Smooth muscle cell (in vitro differentiated cells): ENCODE measurements around the gene BAZ2A. TPM values are rescaled to one million over a fixed set of nuclear protein-coding genes. Genes with fewer than 3 reads are reported as not detected.
A peak's percentile ranks its signal among the peaks of the same experiment; 100 is the strongest.

ENCODE experiments used
- DNase-seq: peaks from one replicate; lab custom pipeline; 2025; ENCODE audit not compliant: unreplicated experiment; lab: John Stamatoyannopoulos, UW
- H2AFZ ChIP-seq: fragments of 200-600 bp; sonication (generic); 2 replicates; pipeline ENCODE4 v1.6.0; 2016; ENCODE audit warnings: antibody characterized with exemption, low read depth, mild to moderate bottlenecking
- H3F3A ChIP-seq: fragments of 200-600 bp; sonication (generic); 2 replicates; pipeline ENCODE4 v1.6.0; 2017; ENCODE audit warnings: antibody characterized with exemption, low read depth
- H3K27ac ChIP-seq: fragments of 200-600 bp; sonication (generic); 2 replicates; pipeline ENCODE4 v1.5.1; 2016; ENCODE audit warnings: low read depth, mild to moderate bottlenecking
- H3K27me3 ChIP-seq: fragments of 200-600 bp; sonication (generic); 2 replicates; pipeline ENCODE4 v1.6.1; 2016; ENCODE audit warnings: low read depth, mild to moderate bottlenecking
- H3K36me3 ChIP-seq: fragments of 200-600 bp; sonication (generic); 2 replicates; pipeline ENCODE4 v1.5.1; 2016; ENCODE audit warnings: low read depth
- H3K4me1 ChIP-seq: fragments of 200-600 bp; sonication (generic); 2 replicates; pipeline ENCODE4 v1.5.1; 2016; ENCODE audit warnings: low read depth
- H3K4me2 ChIP-seq: fragments of 200-600 bp; sonication (generic); 2 replicates; pipeline ENCODE4 v1.6.0; 2016; ENCODE audit warnings: mild to moderate bottlenecking
- H3K4me3 ChIP-seq: fragments of 200-600 bp; sonication (generic); 2 replicates; pipeline ENCODE4 v1.5.1; 2016; ENCODE audit warnings: mild to moderate bottlenecking
- H3K79me2 ChIP-seq: fragments of 200-600 bp; sonication (generic); 2 replicates; pipeline ENCODE4 v1.6.0; 2016; ENCODE audit warnings: low read depth, mild to moderate bottlenecking
- H3K9ac ChIP-seq: fragments of 200-600 bp; sonication (generic); 2 replicates; pipeline ENCODE4 v1.6.0; 2016; ENCODE audit warnings: low read depth
- H3K9me3 ChIP-seq: fragments of 200-600 bp; sonication (generic); replicated peaks from 2 replicates; pipeline ENCODE4 v1.5.1; 2016; ENCODE audit warnings: low read depth
- H4K20me1 ChIP-seq: fragments of 200-600 bp; sonication (generic); 2 replicates; pipeline ENCODE4 v1.6.0; 2016; ENCODE audit warnings: low read depth
- CTCF ChIP-seq: fragments of 200-600 bp; sonication (generic); IDR thresholded peaks from 2 replicates; pipeline ENCODE4 v1.5.1; 2017; ENCODE audit warnings: borderline replicate concordance, mild to moderate bottlenecking, antibody characterized with exemption; ENCODE audit not compliant: insufficient read depth, poor library complexity, severe bottlenecking
- WGBS: methylation state at CpG from one replicate; pipeline ENCODE4 v1.1.7; 2016; ENCODE audit warnings: low lambda C conversion rate; 5-methylcytosine and 5-hydroxymethylcytosine counted together
- polyA plus RNA-seq: library from polyadenylated mRNA; unstranded; fragments of >200 nt; fragmentation: Nextera tagmentation; extraction: Ambion mirVana; gene quantifications from 2 replicates; pipeline ENCODE4 v1.2.1, GENCODE V29; 2016
- total RNA-seq: library from RNA; depleted of rRNA; stranded (reverse); fragments of >200 nt; gene quantifications from 2 replicates; pipeline ENCODE4 v1.2.3, GENCODE V29; 2014

Gene BAZ2A
- total and polyA plus RNA-seq, 2 experiments from 2014 or later: 26.2 to 34.1 TPM

DNA sequence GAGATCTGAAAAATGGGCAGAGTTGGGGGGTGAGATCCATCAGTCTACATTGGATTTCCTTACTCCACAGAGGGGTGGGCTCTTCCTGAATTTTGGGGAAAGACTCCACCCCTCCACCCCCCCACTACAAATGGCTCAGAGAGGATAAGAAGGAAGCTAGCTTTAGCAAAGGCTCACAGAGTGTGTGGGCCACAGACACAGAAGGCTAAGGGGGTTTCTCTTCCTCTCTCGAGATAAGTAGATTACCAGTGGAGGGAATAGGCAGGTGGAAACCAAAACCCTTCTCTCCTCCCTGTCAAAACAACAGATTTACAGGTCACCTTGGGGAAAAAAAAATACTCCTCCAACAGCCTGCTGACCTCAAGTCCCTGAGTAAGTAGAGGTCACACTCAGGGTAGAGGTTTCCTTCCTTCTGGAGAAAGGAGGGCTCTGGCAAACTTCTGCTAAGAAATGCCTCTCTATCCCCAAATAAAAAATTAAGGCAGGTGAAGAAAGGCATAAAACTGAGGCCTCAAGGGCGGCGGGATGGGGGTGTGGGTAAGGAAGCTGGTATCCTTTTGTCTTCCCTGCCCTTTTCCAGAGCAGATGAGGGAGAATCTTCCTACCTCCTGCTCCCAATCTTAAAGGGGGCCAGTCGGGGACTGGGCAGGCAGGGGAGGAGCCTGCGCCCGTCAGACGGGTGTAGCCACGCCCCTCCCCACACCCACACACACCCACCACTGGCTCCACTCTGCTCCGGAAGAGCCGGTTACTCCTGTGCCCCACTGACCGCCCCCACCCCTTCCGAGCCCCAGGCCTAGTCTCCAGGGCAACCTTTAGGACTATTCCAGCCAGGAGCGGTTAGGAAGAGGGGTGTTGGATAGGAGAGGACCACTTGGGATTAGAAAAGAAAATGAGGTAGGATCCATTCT is 1.9 kb upstream of the BAZ2A start:
- H2AFZ ChIP-seq: no peak overlapping the region

DNA sequence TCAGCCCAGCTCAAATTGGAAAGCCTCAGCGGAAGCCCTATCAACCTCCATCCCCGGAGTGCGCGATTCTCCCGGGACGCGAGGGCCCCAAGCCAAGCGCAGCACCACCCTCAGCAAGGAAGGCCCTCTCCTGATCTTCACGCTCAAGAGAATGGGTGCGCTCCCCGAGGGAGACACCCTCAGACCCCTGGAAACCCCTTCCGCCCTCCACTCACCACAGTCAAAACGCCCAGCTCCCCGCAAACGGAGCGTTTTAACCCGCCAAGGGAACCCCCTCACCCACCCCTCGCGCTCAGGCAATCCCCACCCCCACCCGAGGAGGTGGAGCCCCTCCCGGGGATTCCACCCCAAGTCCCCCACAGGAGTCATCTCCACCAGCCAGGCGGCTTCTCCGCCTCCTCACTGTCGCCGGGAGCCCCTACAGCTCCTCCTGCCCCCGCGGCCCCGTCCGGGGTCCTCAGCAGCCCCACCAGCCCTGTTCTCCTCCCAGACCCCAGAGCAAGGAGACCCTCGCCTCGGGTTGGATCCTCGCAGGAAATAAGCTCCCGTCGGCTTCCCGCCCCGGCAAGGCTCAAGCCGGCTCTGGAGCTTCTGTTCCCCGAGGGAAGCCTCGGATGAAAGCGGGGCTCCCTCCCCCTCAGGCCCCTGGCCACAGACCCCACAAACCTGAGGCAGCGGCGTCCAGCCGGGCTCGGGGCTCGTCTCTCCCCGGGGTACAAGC is 507 bp downstream of the BAZ2A start:
- Histone ChIP-seq H3K4me1 (peaks cover 40% of the 10 kb centered on the region), H4K20me1 (peaks cover 93% of the 10 kb centered on the region), H3K4me2 (peak overlapping the region; percentile 91), H3K4me3 (peak overlapping the region; percentile 97), H3K9ac (peak overlapping the region; percentile 96), H3F3A (peaks cover 8% of the 10 kb centered on the region), H3K36me3 (no peaks in the 10 kb centered on the region), H2AFZ (peak overlapping the region; percentile 78), H3K27me3 (no peaks in the 10 kb centered on the region), H3K9me3 (no peaks in the 10 kb centered on the region), H3K79me2 (peaks cover 94% of the 10 kb centered on the region), H3K27ac (peak overlapping the region; percentile 91)
- TF ChIP-seq CTCF: no peak
- no peak for DNase-seq
- WGBS: 1% methylated on average over 30 of the region's 46 CpGs

More for the DNA sequence above, 1.9 kb upstream of the BAZ2A start:
- H3K9me3 ChIP-seq: no peaks in the 10 kb centered on the region
- peak overlapping the region; percentile 54 for H3K27ac ChIP-seq
- peak overlapping the region; percentile 98 for H3K4me2 ChIP-seq
- peaks cover 82% of the 10 kb centered on the region for H3K79me2 ChIP-seq
- peaks cover 45% of the 10 kb centered on the region for H3K4me1 ChIP-seq
- H4K20me1 ChIP-seq: peaks cover 70% of the 10 kb centered on the region
- H3K9ac ChIP-seq: no peak overlapping the region
- H3K36me3 ChIP-seq: no peaks in the 10 kb centered on the region
- TF ChIP-seq CTCF: no peak
- peaks cover 12% of the 10 kb centered on the region for H3F3A ChIP-seq
- H3K4me3 ChIP-seq: peak overlapping the region; percentile 20
- DNase-seq: no peak
- H3K27me3 ChIP-seq: no peaks in the 10 kb centered on the region
- 9% methylated on average over 13 of the region's 13 CpGs for WGBS

DNA sequence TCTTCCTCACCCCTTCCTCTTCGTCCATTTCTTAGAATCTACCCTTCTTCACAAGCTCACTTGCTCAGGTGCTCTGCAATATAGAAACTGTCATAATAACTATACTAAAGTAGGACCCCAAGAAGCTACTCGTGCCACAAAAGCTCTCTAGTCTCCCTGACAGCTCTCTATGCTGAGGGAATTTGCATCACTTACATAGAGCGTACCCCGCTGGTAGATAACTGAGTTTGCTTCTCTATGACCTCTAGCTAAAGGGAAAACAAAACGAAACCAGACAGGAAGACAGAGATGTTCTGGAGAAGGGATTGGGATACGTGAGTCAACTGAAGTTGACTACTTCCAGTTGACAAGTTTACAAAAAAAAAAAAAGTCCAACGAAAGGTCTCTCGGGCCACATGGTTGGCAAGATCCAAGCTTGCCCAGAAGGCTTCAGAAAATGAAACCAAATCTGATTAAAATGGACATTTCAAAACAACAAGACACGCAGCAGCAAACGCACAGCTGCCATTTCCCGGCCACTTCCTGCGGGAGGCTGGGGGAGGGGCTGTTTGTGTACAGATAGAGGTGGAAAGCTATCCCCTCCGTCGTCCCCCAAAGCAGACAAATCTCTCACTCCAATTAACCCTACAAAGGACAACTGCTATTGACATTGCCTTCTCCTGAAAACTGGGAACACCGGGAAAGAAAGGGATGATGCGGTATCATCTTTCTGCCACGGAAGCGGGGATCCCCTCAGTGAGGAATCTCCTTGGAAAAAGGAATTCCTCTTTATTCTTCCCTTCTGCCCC is 1.3 kb downstream of the BAZ2A start:
- Histone ChIP-seq H3K79me2 (peaks cover 94% of the 10 kb centered on the region), H3F3A (peaks cover 8% of the 10 kb centered on the region), H3K27me3 (no peaks in the 10 kb centered on the region), H3K9ac (peak overlapping the region; percentile 96), H3K9me3 (no peaks in the 10 kb centered on the region), H3K36me3 (no peaks in the 10 kb centered on the region), H4K20me1 (peaks cover 93% of the 10 kb centered on the region), H3K4me2 (peak overlapping the region; percentile 91), H3K4me3 (peak overlapping the region; percentile 97), H3K27ac (peak overlapping the region; percentile 91), H3K4me1 (peaks cover 37% of the 10 kb centered on the region), H2AFZ (peak overlapping the region; percentile 78)
- no peak for TF ChIP-seq CTCF
- 3% methylated on average over 18 of the region's 18 CpGs for WGBS
- no peak for DNase-seq
